WTC11 (cell line): ENCODE results near the gene IGSF9B. TPM values are rescaled to one million over a fixed set of nuclear protein-coding genes. Genes with fewer than 3 reads are reported as not detected.

Experiments used
- ATAC-seq: fragments of 200-7000 bp; cut with Tn5 transposase; 2 replicates; pipeline ENCODE4 v1.10.0; 2021; ENCODE audit warnings: mild to moderate bottlenecking, moderate library complexity
- CTCF ChIA-PET: fragments of 300-600 bp; sonication (Branson Sonifier 250); formaldehyde crosslinking; loops from one replicate; lab custom pipeline; 2021; ENCODE audit warnings: antibody characterized with exemption; lab: Charles Lee
- POLR2A ChIA-PET: fragments of 350-600 bp; sonication (Branson Sonifier 250); formaldehyde crosslinking; loops from one replicate; lab custom pipeline; 2021; ENCODE audit warnings: antibody characterized with exemption; lab: Charles Lee
- DNase-seq: peaks from one replicate; pipeline ENCODE4 v3.0.0; 2021; ENCODE audit warnings: low spot score
- H3K27ac Mint-ChIP-seq: 2 replicates; pipeline ENCODE4 v1.8.0; 2021; ENCODE audit warnings: mixed read lengths
- H3K27me3 Mint-ChIP-seq: 2 replicates; pipeline ENCODE4 v1.8.0; 2021; ENCODE audit warnings: low read depth, mild to moderate bottlenecking, moderate library complexity, mixed read lengths
- H3K36me3 Mint-ChIP-seq: 2 replicates; pipeline ENCODE4 v1.8.0; 2021; ENCODE audit warnings: mixed read lengths
- H3K4me1 Mint-ChIP-seq: 2 replicates; pipeline ENCODE4 v1.8.0; 2022; ENCODE audit warnings: mixed read lengths
- H3K4me3 Mint-ChIP-seq: 2 replicates; pipeline ENCODE4 v1.8.0; 2021; ENCODE audit warnings: mild to moderate bottlenecking, moderate library complexity, mixed read lengths
- H3K9me3 Mint-ChIP-seq: 2 replicates; pipeline ENCODE4 v1.8.0; 2021; ENCODE audit warnings: mixed read lengths
- ETV6 ChIP-seq: sonication (generic); formaldehyde crosslinking; IDR thresholded peaks from 2 replicates; pipeline ENCODE4 v1.8.1; 2022; ENCODE audit warnings: mild to moderate bottlenecking, missing genetic modification reagents
- FOXK1 ChIP-seq: sonication (generic); formaldehyde crosslinking; IDR thresholded peaks from 2 replicates; pipeline ENCODE4 v1.8.0; 2022; ENCODE audit warnings: mild to moderate bottlenecking, moderate library complexity, missing genetic modification reagents
- HMGA2 ChIP-seq: fragments of 250-450 bp; sonication (Bioruptor Pico); IDR thresholded peaks from 2 replicates; pipeline ENCODE4 v1.4.0; 2021; ENCODE audit warnings: mild to moderate bottlenecking, moderate library complexity
- NFATC4 ChIP-seq: fragments of 250-450 bp; sonication (Bioruptor Pico); IDR thresholded peaks from 2 replicates; pipeline ENCODE4 v1.9.0; 2021; ENCODE audit warnings: mild to moderate bottlenecking
- NR2C2 ChIP-seq: sonication (generic); formaldehyde crosslinking; IDR thresholded peaks from 2 replicates; pipeline ENCODE4 v1.8.0; 2022; ENCODE audit warnings: mild to moderate bottlenecking, missing genetic modification reagents
- SP1 ChIP-seq: sonication (generic); formaldehyde crosslinking; conservative IDR thresholded peaks from 2 replicates; pipeline ENCODE4 v1.8.1; 2022; ENCODE audit warnings: missing genetic modification reagents
- ZNF138 ChIP-seq: sonication (generic); formaldehyde crosslinking; conservative IDR thresholded peaks from 2 replicates; pipeline ENCODE4 v1.8.1; 2022; ENCODE audit warnings: mild to moderate bottlenecking, moderate library complexity, missing genetic modification reagents
- ZNF219 ChIP-seq: sonication (generic); formaldehyde crosslinking; IDR thresholded peaks from 2 replicates; pipeline ENCODE4 v1.8.0; 2023; ENCODE audit warnings: missing genetic modification reagents, mild to moderate bottlenecking, borderline replicate concordance
- ZNF416 ChIP-seq: fragments of 250-450 bp; sonication (Bioruptor Pico); IDR thresholded peaks from 2 replicates; pipeline ENCODE4 v1.9.0; 2021; ENCODE audit warnings: mild to moderate bottlenecking, inconsistent platforms
- total RNA-seq: library from RNA; stranded (reverse); gene quantifications from 3 replicates; pipeline ENCODE4 v1.2.3, GENCODE V29; 2021
- TF ChIP-seq, protein P1 (sequence below): sonication (generic); formaldehyde crosslinking; IDR thresholded peaks from 2 replicates; pipeline ENCODE4 v1.8.0; 2022; ENCODE audit warnings: mild to moderate bottlenecking, missing genetic modification reagents
- TF ChIP-seq, protein P2 (sequence below): sonication (generic); formaldehyde crosslinking; conservative IDR thresholded peaks from 2 replicates; pipeline ENCODE4 v1.8.1; 2023; ENCODE audit warnings: mild to moderate bottlenecking, low read depth, missing genetic modification reagents, moderate library complexity
- TF ChIP-seq, protein P3 (sequence below): fragments of 250-450 bp; sonication (Bioruptor Pico); IDR thresholded peaks from 2 replicates; pipeline ENCODE4 v1.9.0; 2021; ENCODE audit warnings: mild to moderate bottlenecking
- TF ChIP-seq, protein P4 (sequence below): sonication (generic); formaldehyde crosslinking; IDR thresholded peaks from 2 replicates; pipeline ENCODE4 v1.8.0; 2022; ENCODE audit warnings: mild to moderate bottlenecking, missing genetic modification reagents
- TF ChIP-seq, protein P5 (sequence below): sonication (generic); formaldehyde crosslinking; IDR thresholded peaks from 2 replicates; pipeline ENCODE4 v1.8.0; 2023; ENCODE audit warnings: missing genetic modification reagents
- TF ChIP-seq, protein P6 (sequence below): sonication (generic); formaldehyde crosslinking; IDR thresholded peaks from 2 replicates; pipeline ENCODE4 v1.8.1; 2022; ENCODE audit warnings: mild to moderate bottlenecking, missing genetic modification reagents, moderate library complexity, borderline replicate concordance
- TF ChIP-seq, protein P7 (sequence below): sonication (generic); formaldehyde crosslinking; IDR thresholded peaks from 2 replicates; pipeline ENCODE4 v1.8.1; 2023; ENCODE audit warnings: mild to moderate bottlenecking, missing genetic modification reagents
- TF ChIP-seq, protein P8 (sequence below): sonication (generic); formaldehyde crosslinking; IDR thresholded peaks from 2 replicates; pipeline ENCODE4 v1.8.1; 2022; ENCODE audit warnings: mild to moderate bottlenecking, moderate library complexity, missing genetic modification reagents
- TF ChIP-seq, protein P9 (sequence below): fragments of 250-450 bp; sonication (Bioruptor Pico); conservative IDR thresholded peaks from 2 replicates; pipeline ENCODE4 v1.9.0; 2021; ENCODE audit warnings: mild to moderate bottlenecking

The IGSF9B gene
- total RNA-seq, 1 experiment from 2014 or later, result 52.7 TPM

DNA sequence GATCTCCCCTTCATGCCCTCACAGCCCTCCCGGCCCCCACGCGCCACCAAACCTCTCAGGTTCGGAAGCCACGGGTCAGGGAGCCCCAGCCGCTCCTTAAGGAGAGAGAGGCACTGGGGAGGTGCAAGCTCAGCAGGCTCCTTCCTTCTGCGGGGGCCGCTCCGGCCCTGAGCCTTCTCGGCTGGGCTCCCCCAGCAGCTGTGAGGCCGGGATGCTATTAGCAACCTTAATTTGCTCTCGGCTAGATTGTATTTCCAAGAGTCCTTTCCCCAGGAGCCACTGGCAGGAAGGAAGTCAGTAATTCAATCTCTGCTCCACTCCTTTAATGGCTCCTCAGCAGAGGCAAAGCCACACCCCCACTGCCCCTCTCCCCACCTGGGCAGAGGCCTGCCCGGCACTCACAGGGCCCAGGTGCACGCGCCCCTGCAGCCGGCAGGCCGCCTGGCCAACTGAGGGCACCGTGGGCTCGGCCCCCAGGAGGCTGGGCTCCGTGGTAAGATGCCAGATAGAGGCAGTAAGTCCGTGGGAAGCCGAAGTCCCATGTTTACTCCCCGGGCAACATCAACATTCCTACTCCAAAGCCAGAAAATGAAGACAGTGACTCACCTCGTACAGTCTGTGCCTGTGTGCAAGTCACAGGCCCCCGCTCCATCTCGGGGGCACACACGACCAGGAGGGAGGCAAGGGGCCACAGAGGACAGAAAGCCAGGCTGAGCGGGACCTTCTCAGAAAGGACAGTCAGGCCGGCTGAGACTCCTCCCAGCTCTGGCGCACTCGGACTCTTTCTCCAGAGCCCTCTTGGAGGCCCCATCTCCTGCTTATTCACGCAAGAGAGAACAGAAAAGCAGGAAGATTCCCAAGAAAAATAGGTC, 5.2 kb downstream of the IGSF9B start:
- TF ChIP-seq, protein P1, sequence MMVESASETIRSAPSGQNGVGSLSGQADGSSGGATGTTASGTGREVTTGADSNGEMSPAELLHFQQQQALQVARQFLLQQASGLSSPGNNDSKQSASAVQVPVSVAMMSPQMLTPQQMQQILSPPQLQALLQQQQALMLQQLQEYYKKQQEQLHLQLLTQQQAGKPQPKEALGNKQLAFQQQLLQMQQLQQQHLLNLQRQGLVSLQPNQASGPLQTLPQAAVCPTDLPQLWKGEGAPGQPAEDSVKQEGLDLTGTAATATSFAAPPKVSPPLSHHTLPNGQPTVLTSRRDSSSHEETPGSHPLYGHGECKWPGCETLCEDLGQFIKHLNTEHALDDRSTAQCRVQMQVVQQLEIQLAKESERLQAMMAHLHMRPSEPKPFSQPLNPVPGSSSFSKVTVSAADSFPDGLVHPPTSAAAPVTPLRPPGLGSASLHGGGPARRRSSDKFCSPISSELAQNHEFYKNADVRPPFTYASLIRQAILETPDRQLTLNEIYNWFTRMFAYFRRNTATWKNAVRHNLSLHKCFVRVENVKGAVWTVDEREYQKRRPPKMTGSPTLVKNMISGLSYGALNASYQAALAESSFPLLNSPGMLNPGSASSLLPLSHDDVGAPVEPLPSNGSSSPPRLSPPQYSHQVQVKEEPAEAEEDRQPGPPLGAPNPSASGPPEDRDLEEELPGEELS (CRISPR knock-in tag), result peak; percentile 34; the same call in 1 of the 2 replicates
- TF ChIP-seq, protein P2, sequence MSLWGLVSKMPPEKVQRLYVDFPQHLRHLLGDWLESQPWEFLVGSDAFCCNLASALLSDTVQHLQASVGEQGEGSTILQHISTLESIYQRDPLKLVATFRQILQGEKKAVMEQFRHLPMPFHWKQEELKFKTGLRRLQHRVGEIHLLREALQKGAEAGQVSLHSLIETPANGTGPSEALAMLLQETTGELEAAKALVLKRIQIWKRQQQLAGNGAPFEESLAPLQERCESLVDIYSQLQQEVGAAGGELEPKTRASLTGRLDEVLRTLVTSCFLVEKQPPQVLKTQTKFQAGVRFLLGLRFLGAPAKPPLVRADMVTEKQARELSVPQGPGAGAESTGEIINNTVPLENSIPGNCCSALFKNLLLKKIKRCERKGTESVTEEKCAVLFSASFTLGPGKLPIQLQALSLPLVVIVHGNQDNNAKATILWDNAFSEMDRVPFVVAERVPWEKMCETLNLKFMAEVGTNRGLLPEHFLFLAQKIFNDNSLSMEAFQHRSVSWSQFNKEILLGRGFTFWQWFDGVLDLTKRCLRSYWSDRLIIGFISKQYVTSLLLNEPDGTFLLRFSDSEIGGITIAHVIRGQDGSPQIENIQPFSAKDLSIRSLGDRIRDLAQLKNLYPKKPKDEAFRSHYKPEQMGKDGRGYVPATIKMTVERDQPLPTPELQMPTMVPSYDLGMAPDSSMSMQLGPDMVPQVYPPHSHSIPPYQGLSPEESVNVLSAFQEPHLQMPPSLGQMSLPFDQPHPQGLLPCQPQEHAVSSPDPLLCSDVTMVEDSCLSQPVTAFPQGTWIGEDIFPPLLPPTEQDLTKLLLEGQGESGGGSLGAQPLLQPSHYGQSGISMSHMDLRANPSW (CRISPR knock-in tag), result no peak
- TF ChIP-seq SP1 (CRISPR knock-in tag), result no peak
- TF ChIP-seq, protein P3, sequence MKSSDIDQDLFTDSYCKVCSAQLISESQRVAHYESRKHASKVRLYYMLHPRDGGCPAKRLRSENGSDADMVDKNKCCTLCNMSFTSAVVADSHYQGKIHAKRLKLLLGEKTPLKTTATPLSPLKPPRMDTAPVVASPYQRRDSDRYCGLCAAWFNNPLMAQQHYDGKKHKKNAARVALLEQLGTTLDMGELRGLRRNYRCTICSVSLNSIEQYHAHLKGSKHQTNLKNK (CRISPR knock-in tag), result no peak
- TF ChIP-seq, protein P4, sequence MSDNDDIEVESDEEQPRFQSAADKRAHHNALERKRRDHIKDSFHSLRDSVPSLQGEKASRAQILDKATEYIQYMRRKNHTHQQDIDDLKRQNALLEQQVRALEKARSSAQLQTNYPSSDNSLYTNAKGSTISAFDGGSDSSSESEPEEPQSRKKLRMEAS (CRISPR knock-in tag), result peak; percentile 25; the same call in 1 of the 2 replicates
- TF ChIP-seq NR2C2 (CRISPR knock-in tag), result no peak
- no peak for TF ChIP-seq HMGA2 (CRISPR knock-in tag)
- no peak for TF ChIP-seq ZNF138 (CRISPR knock-in tag)
- TF ChIP-seq, protein P5, sequence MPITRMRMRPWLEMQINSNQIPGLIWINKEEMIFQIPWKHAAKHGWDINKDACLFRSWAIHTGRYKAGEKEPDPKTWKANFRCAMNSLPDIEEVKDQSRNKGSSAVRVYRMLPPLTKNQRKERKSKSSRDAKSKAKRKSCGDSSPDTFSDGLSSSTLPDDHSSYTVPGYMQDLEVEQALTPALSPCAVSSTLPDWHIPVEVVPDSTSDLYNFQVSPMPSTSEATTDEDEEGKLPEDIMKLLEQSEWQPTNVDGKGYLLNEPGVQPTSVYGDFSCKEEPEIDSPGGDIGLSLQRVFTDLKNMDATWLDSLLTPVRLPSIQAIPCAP (CRISPR knock-in tag), result no peak
- CTCF ChIA-PET, result interaction anchor here (1.5 to 3.5 kb wide), 2 partner anchors 24 to 99 kb away, joined by 5 to 17 read pairs; no protein-coding TSS in a partner anchor
- no peaks in the 10 kb centered on the region for H3K9me3 Mint-ChIP-seq
- POLR2A ChIA-PET, result no interaction called here
- H3K4me3 Mint-ChIP-seq, result peak overlapping the region; percentile 54
- no peaks in the 10 kb centered on the region for H3K36me3 Mint-ChIP-seq
- peak; percentile 52 for DNase-seq
- H3K27ac Mint-ChIP-seq, result peak overlapping the region; percentile 90
- peaks cover 89% of the 10 kb centered on the region for H3K4me1 Mint-ChIP-seq
- peak; percentile 58 for ATAC-seq
- peaks cover 16% of the 10 kb centered on the region for H3K27me3 Mint-ChIP-seq

DNA sequence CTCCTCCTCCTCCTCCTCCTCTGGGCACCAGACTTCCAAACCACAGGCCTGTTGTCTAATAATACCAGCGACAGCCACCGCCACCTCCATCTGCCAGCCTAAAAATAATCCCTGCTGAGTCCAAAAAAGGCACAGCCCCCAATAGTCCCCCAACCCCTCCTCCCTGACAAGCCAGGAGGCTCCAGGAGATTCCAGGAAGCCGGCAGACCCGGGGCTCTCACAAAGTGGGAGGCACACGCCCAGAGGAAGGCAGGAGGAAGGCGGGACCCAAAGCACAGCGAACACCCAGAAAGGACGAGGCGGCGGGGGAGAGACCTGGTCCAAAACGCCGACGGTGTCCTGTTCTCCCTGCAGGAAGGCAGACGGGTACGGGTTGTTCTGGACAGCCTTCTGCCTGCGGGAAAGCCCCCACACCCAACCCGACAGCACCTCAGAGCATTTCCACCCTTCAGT, 5.9 kb downstream of the IGSF9B start:
- peak overlapping the region; percentile 54 for H3K4me3 Mint-ChIP-seq
- ChIA-PET CTCF (interaction anchor here (3.5 kb wide), 1 partner anchor 23 kb away, joined by 17 read pairs; no protein-coding TSS in a partner anchor), POLR2A (no interaction called here)
- no peaks in the 10 kb centered on the region for H3K9me3 Mint-ChIP-seq
- H3K27ac Mint-ChIP-seq, result 0 out of 2 replicates have a peak overlapping the region, but pooled peaks have one; percentile 68
- TF ChIP-seq ZNF416 (no peak), ETV6 (peak; percentile 0; the same call in 1 of the 2 replicates)
- peak; percentile 42 for DNase-seq
- peak; percentile 9 for ATAC-seq
- peaks cover 92% of the 10 kb centered on the region for H3K4me1 Mint-ChIP-seq
- peaks cover 16% of the 10 kb centered on the region for H3K27me3 Mint-ChIP-seq
- no peaks in the 10 kb centered on the region for H3K36me3 Mint-ChIP-seq

DNA sequence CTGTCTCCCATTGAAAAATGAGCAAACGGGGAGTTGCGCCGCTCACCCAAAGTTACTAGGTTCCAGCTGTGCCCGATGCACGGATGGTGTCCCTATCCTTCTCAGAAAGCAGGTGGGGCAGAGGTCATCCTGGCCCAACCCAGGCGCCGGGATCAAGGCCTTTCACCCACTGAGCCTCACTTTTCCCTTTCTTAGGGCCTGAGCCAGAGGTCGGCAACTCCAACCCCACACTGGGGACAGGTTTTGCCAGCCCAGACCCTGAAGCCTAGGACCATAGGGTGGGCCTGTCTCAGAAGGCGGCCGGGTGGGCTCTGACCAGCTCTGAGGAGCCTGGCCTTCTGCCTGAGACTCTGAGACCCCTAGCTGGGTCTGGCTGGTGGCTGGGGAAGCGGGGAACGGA, 6.3 kb downstream of the IGSF9B start:
- ATAC-seq, result no peak
- Mint-ChIP-seq H3K4me3 (peak overlapping the region; percentile 54; the same call in 1 of the 2 replicates), H3K4me1 (peaks cover 90% of the 10 kb centered on the region), H3K27me3 (peaks cover 13% of the 10 kb centered on the region), H3K36me3 (no peaks in the 10 kb centered on the region), H3K9me3 (no peaks in the 10 kb centered on the region), H3K27ac (no peak overlapping the region)
- DNase-seq, result no peak
- POLR2A ChIA-PET, result no interaction called here
- CTCF ChIA-PET, result interaction anchor here (3.5 kb wide), 1 partner anchor 22 kb away, joined by 17 read pairs; no protein-coding TSS in a partner anchor
- TF ChIP-seq, protein P6, sequence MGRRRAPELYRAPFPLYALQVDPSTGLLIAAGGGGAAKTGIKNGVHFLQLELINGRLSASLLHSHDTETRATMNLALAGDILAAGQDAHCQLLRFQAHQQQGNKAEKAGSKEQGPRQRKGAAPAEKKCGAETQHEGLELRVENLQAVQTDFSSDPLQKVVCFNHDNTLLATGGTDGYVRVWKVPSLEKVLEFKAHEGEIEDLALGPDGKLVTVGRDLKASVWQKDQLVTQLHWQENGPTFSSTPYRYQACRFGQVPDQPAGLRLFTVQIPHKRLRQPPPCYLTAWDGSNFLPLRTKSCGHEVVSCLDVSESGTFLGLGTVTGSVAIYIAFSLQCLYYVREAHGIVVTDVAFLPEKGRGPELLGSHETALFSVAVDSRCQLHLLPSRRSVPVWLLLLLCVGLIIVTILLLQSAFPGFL (CRISPR knock-in tag), result no peak
- TF ChIP-seq NFATC4 (no peak), ZNF219 (CRISPR knock-in tag) (no peak), FOXK1 (CRISPR knock-in tag) (no peak)
- TF ChIP-seq, protein P7, sequence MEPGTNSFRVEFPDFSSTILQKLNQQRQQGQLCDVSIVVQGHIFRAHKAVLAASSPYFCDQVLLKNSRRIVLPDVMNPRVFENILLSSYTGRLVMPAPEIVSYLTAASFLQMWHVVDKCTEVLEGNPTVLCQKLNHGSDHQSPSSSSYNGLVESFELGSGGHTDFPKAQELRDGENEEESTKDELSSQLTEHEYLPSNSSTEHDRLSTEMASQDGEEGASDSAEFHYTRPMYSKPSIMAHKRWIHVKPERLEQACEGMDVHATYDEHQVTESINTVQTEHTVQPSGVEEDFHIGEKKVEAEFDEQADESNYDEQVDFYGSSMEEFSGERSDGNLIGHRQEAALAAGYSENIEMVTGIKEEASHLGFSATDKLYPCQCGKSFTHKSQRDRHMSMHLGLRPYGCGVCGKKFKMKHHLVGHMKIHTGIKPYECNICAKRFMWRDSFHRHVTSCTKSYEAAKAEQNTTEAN (CRISPR knock-in tag), result no peak
- TF ChIP-seq, protein P8, sequence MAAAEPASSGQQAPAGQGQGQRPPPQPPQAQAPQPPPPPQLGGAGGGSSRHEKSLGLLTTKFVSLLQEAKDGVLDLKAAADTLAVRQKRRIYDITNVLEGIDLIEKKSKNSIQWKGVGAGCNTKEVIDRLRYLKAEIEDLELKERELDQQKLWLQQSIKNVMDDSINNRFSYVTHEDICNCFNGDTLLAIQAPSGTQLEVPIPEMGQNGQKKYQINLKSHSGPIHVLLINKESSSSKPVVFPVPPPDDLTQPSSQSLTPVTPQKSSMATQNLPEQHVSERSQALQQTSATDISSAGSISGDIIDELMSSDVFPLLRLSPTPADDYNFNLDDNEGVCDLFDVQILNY (CRISPR knock-in tag), result no peak
- TF ChIP-seq, protein P9, sequence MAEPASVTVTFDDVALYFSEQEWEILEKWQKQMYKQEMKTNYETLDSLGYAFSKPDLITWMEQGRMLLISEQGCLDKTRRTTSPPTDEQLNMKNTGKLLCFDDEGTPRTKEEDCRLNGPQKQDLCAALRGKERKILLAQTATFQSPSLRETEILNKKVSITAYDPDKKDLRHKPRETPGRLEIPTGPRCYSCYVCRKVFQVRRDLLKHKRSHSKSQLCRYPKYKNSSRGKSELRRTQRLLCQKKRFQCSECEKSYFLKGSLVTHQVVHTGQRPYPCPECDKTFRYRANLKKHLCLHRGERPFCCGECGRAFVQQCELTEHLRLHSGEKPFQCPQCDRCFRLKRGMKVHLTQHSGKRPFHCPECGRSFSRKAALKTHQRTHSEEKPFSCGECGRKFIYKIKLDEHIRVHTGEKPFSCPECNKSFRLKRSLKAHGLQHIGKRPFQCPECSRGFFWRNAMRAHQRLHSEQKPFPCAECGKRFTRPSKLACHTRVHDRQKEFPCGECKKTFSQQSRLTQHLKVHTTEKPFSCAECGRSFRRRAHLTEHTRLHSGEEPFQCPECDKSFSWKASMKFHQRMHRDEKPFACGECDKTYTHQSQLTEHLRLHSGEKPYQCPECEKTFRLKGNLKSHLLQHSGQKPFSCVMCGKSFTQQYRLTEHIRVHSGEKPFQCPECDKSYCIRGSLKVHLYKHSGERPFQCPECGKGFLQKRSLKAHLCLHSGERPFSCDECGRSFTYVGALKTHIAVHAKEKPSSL (CRISPR knock-in tag), result no peak
